Peyer's patch (tissue), 4 donors: ENCODE data around the gene SERPINB1.

Source experiments
- POLR2A ChIP-seq, 2 donors: fragments of 450-650 bp; IDR thresholded peaks; one replicate each; pipeline ENCODE4 v1.5.1; 2017; ENCODE audit warnings: antibody characterized with exemption in 2 of 2, mild to moderate bottlenecking in 2 of 2, moderate library complexity in 2 of 2
- TF ChIP-seq, protein P1 (sequence below), 6 experiments: fragments of 450-650 bp in 4 of 6; fragments of 200-600 bp in 2 of 6; sonication (generic) in 1 of 6; IDR thresholded peaks; one replicate each; pipeline ENCODE4 v1.5.1; 2017 to 2019; ENCODE audit warnings: antibody characterized with exemption in 6 of 6, mild to moderate bottlenecking in 3 of 6, moderate library complexity in 1 of 6

DNA sequence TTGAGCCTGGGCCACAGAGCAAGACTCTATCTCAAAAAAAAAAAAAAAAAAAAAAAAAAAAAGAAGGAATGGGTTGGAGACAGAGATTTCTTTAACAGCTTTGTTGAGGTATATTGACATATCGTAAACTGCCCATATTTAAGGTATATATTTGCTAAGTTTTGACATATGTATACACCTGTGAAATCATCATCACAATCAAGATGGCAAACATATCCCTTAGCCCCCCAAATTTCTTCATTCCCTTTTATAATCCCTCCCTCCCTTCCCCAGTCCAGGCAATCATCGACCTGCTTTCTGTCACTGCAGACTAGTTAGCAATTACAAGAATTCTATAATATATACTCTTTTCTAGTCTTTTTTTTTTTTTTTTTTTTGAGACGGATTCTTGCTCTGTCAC, 29.0 kb downstream of the SERPINB1 start:
- TF ChIP-seq, protein P1, sequence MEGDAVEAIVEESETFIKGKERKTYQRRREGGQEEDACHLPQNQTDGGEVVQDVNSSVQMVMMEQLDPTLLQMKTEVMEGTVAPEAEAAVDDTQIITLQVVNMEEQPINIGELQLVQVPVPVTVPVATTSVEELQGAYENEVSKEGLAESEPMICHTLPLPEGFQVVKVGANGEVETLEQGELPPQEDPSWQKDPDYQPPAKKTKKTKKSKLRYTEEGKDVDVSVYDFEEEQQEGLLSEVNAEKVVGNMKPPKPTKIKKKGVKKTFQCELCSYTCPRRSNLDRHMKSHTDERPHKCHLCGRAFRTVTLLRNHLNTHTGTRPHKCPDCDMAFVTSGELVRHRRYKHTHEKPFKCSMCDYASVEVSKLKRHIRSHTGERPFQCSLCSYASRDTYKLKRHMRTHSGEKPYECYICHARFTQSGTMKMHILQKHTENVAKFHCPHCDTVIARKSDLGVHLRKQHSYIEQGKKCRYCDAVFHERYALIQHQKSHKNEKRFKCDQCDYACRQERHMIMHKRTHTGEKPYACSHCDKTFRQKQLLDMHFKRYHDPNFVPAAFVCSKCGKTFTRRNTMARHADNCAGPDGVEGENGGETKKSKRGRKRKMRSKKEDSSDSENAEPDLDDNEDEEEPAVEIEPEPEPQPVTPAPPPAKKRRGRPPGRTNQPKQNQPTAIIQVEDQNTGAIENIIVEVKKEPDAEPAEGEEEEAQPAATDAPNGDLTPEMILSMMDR (IDR thresholded peaks at IDR 0.05): no peak
- no peak for TF ChIP-seq POLR2A (IDR thresholded peaks at IDR 0.05)
